ENCODE data around the gene TSHZ2. TPM values are rescaled to one million over a fixed set of nuclear protein-coding genes. Genes with fewer than 3 reads are reported as not detected.
"Not testable (repeated sequence)": the region's sequence is repeated elsewhere in the genome, so short reads cannot be mapped to it uniquely, and the experiment has no call there.

The TSHZ2 gene
- total RNA-seq, 1 donor from 2014 or later, result 10.3 TPM

DNA sequence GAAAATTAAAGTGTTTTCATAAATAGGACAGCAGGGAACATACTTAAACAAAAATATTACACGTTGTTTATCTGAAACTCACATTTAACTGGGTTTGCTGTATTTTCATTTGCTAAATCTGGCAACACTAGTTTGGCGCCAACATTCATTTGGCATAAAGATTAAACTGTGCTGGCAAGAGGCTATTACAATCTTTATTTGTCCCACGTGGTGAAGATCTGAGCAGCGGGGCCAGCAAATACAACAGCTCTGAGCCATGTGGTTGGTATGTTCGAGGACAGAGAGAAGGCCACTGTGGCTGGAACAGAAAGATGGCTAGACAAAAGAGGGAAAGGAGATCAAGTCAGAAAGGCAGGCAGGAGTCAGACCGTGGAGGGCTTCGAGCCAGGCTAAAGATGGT is 387.3 kb downstream of the TSHZ2 start:
- ATAC-seq, result no peak

DNA sequence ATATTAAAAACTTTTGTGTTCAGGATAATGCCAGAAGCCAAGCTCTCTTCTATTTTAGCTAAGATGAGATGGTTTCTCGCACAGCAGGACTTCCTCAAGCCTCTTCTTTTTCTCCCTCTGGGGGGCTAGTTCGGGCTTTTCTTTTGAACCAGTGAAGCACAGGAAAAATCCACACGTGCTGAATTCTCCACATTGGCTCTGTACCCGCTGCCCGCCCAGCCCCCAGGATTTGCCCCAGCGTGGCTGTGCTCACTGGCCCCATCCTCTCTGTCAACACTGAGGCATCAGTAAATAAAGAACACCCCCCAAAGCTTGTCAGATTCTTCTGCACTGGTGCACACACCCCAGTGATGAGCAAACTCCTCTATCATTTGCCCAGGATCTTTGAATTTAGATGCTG is 388.7 kb downstream of the TSHZ2 start:
- no peak for ATAC-seq

DNA sequence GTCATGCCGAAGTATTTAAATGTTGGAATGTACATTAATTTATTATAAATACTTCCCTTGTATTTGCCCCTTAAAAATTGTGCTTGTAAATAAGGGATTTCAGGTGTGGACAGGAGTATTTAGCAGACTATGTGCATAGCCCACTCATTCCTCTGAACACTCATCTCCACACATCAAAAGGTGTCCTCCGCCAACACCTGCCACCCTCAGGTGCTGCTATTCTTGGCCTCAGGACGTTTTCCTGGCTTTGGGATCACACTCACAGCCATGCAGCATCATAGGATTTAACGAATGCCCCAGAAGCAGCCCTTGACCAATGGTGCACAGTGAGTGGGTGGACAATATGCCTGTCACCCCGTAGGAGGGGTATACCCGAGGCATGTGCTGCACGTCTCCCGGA is 390.6 kb downstream of the TSHZ2 start:
- no peak for ATAC-seq

DNA sequence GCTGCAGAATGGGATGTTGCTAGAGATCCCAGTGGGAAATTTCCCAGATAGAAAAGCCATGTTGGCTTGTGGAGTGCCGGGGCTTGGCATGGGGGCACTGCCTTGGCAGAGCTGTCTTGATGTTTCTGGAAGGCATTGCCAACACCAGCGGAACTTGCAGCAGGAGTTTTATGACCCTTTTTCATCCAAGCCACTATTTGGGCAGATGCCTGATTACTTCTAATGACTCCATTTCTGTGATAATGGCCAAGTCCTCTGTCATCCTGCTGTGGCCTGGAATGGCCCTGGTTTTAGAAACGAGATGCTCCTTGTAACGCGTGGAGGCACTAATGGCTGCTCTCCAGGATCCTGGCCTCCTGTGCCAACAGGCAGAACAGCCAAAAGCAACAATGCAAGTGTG is 392.5 kb downstream of the TSHZ2 start:
- ATAC-seq, result no peak

DNA sequence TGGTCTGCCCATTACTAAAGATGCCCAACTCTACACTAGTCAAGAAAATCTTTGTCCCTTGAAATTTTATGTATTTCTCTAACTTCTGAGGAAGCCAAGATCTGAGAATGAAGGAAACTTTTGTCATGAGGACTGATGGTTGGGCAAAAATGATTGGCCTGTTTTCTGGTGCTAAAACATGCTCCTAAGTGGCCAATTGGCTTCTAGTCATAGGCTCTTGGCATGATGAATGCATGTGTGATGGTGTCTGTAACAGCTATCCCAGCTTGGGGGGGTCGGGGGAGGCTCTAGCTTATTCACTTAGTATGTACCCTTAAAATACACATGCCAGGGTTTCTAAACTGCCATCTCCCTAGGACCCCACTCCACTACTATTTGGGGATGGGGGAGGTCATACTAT is 392.9 kb downstream of the TSHZ2 start:
- no peak for ATAC-seq

DNA sequence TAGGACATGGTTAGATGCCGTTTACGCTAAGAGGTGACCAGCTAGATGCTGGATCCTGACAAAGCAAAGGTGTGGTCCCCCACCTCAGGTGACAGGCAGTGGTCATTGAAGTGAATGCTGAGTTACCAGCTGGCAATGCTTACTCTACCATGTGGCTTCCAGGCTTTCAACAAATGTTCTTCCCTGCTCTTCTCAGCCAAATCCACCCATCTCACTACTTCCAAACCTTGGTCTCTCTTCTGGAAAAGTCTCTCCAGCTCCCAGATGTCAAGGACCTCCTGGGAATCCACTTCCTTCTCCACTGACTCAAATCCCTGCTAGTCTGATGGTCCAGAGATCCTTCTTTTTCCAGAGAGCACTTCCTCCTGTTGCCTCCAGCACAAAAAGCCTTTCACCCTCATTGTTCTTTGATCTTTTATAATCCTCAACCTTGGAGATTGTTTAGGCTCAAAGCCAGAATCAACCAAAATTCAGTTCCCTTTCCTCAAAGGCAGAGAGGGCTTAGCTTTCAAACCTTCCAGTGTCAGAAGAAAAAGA is 393.4 kb downstream of the TSHZ2 start:
- no peak for ATAC-seq

DNA sequence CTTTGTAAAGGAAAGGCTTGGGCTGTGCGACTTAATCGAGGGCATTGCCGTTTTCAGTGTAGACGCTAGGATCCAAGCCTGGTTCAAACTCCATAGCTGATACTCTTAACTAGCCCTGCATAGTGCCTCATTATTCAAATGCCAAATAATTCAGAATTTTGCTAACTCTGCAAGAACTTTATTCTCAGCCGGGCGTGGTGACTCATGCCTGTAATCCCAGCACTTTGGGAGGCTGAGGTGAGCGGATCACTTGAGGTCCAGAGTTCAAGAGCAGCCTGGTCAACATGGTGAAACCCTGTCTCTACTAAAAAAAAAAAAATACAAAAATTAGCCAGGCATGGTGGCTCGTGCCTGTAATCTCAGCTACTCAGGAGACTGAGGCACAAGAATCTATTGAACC is 394.8 kb downstream of the TSHZ2 start:
- not testable (repeated sequence) for ATAC-seq

DNA sequence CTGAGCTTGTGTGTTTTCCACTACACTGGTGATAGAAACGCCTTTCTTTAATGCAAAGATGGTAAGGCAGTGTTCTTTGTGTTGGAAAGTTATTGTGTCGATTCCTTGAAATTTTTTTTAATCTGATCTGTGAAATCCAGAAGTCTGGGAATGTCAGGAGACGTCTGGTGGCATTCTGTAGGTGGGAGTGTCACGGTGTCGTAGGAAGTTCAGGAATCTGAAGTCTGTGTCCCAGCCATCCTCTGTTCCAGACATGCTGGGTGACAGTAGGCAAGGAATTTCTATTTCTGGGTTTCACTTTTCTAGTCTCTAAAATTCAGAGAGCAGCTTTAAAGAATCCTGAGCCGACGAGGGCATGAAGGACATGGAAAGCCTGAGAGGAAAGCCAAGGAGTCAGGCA is 397.7 kb downstream of the TSHZ2 start:
- ATAC-seq, result no peak

DNA sequence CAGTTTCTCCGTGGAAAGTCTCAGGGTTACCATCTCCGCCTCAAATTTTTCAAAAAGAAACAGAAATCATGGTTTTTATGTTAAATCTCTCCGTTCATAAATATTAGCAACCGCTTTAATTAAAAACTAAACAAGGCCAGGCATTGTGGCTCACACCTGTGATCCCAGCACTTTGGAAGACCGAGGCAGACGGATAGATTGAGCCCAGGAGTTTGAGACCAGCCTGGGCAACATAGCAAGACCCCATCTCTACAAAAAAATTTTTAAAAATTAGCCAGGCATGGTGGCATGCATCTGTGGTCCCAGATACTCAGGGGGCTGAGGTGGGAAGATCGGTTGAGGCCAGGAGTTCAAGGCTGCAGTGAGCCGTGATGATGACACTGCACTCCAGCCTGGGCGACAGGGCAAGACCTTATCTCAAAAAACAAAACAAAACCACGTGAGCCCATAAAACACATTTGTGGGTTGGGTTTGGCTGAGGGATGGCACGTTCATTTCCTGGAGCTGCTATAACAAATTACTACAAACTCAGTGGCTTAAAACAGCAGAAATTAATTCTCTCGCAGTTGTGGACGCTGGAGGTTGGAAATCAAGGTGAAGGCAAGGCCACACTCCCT is 398.3 kb downstream of the TSHZ2 start:
- no peak for ATAC-seq

DNA sequence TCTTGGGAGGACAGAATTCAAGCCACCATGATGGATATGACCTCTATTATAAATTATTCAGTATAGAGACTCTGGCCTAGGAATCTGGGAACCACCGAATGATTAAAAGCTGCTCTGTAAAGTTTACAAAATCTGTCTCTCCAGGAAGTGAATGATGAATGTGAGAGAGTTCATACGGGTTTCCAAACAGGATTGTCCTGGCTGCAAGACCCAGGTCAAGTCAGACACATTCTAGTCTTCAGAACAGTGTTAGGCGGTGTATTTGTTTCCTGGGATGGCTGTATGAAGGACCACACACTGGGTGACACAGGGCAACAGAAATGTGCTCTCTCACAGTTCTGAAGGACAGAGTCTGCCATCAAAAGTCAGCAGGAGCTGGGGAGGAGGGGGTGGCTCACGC is 399.1 kb downstream of the TSHZ2 start:
- ATAC-seq, result no peak

DNA sequence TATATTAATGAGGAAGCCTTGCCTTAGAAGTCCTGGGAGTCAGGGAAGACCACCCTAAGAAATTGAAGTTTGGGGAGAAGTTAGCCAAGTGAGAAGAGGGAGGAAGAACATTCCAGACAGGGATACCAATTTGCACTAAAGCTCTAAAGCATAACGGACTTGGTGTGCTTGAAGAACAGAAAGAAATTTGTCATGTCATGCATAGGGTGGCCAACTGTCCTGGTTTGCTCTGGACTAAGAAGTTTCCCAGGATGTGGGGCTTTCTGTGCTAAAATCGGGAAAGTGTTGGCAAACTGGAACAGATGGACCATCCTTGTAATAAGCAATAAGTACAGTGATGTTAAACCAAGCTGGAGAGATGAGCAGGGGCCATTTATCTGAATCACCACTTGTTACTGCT is 403.9 kb downstream of the TSHZ2 start:
- ATAC-seq, result no peak

DNA sequence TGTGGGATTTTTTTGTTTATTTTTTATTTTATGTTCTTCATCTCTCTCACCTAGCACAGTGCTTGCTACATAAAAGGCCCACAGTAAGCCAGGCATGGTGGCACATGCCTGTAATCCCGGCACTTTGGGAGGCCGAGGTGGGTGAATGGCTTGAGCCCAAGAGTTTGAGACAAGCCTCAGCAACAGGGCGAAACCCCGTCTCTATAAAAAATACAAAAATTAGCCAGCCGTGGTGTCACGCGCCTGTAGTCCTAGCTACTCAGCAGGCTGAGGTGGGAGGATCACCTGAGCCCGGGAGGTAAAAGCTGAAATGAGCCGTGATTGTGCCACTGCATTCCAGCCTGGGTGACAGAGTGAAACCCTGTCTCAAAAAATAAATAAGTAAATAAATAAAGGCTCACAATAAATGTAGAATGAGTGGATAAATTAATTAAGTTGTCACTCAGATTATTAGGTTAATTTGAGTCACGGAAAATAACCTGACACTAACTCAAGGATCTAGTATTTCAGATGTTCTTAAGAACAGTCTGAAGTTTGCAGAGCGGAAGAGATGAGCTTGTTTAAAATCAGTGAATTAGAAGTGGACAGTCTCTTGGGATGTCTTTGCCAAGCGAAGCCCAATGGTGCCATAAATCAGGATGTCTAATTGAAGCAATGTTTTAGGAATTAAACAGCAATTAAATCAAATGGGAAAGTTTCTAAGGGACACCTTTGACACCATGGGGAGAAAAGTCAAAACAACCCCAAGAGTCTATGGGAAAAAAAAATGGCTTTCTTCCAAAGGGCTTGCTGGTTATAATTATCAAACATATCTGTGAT is 407.1 kb downstream of the TSHZ2 start:
- ATAC-seq, result no peak

DNA sequence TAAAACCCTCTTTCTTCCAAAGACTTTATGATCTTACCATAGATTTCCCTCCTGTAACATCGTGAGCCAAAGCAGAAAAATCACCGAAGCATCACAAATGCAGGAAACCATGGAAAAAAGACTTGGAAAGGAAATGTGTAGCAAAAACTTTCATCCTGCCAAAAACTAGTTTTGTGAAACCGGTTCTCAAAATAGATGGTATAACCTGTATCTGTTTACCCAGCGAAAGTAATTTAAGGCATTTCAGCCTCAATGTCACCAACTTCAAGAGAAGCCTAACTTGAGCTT is 407.6 kb downstream of the TSHZ2 start:
- no peak for ATAC-seq

DNA sequence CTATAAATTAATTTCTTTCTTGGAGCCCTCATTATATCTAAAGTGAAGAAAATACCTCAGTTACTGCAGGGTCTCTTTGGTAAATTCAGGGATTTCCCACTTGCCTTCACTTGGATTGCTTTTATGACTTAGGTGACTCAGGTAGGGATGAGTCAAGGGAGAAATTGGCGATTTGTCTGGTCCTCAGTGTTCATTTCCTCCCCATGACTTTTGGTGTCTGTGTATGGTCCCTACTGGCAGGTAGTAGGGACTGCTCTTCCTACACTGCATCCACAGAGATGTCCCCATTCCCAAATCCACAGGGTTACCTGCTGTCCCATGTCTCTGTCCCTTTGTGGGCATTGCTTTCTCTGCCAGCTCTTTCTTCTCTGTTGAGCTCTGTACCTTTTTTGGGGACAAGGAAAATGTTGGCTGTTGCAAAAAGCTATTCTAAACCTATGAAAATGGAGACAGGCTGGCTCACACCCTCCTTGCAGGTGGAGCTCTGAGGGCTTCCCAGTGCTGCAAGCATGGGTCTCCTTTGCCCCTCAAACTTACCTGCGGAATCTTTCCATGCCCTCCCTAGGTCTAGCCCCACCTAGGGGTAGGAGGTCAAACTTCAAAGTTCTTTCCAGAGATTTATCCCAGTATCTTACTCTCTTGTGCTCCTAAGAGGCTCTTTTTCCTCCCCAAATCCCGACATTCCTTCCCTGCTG is 409.6 kb downstream of the TSHZ2 start:
- no peak for ATAC-seq

DNA sequence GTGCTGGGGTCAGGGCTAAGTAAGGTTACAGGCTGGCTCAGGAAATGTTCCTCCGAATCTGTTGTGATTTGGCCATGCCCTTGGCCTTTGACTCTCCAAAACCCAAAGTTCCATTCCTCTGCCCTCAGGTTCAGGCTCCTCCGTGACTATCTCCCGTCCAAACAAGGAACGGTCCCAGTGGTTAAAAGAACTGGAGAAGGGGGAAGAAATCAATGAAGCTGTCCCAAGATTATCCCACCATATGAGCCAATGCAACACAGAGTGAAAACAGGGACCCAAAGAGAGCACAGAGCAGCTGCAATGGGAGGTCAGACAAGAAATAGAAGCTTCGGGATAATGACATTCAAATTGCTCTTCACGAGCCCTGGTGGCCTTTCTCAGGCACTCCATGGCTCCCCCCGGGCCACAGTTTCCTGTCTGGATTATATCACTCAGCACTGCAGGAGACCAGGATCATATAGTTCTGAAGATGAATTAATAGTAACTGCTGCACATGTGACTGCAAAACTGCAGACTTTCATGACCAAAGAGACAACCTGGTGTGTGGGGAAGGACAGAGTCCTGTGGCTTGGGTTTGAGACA is 410.2 kb downstream of the TSHZ2 start:
- no peak for ATAC-seq

DNA sequence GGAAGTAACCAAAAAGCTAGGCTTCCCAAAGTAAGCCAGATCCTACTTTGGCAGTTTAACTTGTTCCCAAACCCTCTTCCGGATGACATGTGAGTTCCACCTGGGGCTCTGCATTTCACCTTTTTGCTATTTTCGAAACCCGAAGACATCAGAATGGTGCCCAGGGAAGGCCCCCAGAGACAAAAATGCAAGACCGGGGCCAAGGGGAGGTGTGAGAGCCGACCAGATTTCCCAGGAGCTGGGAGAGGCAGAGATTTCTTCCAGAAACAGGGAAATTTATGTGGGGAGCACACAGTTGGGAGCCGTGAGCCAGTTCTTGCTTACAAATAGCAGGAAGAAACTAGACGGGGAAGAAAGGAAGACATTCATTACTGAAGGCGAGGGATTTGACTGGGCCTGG is 411.8 kb downstream of the TSHZ2 start:
- ATAC-seq, result no peak

DNA sequence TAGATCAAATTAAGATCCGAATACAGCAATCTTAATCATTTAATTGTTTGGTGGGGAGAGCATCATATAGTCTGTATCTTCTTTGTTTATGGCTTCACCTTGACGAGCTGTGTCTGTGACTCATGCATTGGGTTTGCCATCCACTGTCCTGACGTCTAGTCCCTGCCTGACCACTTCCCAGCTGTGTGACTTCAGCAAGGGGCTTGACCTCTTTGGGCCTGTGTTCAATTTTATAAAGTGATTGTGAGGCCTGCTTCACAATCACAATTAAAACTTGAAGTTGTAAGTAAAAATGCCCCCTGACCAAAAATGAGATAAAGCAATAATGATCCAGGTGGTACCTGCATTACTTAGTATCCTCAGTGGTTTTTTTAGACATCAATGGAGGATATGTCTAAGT is 412.2 kb downstream of the TSHZ2 start:
- ATAC-seq, result no peak

DNA sequence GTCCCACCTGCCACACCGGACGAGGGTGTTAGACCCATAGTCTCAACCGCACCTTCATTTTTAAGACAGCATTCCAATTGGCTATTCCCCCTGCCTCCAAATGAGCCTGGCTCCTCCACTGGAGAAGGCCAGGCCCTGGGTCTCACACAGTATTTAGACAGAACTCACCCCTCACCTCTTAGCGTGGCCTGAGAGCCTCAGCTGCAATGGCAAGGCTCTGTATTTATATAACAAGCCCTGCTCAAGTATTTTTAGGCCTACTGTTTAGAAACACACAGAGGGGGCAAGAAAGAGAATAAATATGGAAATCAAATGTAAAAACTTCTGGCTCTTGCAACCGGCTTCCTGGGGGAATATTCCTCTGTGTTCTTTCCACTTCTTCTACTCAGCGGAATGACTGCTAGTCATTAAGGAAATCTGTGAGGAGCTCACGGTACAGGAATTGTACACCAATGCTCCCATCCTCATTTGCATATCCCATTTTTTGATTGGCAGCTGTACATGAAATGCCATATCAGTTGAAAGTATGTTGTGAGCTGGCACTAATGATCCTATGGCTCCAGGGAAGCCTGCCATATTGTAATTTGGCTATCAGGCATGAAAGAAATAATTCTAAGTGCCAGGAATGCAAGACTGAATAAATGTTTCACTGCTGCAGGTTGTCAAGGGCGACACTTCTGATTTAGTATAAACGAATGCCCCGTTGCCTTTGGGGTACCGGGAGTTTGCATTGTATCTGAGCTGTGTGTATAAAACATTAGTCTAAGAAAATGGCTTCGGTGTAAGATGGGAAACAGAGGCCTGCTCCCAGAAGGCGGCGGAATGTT is 414.0 kb downstream of the TSHZ2 start:
- no peak for ATAC-seq

DNA sequence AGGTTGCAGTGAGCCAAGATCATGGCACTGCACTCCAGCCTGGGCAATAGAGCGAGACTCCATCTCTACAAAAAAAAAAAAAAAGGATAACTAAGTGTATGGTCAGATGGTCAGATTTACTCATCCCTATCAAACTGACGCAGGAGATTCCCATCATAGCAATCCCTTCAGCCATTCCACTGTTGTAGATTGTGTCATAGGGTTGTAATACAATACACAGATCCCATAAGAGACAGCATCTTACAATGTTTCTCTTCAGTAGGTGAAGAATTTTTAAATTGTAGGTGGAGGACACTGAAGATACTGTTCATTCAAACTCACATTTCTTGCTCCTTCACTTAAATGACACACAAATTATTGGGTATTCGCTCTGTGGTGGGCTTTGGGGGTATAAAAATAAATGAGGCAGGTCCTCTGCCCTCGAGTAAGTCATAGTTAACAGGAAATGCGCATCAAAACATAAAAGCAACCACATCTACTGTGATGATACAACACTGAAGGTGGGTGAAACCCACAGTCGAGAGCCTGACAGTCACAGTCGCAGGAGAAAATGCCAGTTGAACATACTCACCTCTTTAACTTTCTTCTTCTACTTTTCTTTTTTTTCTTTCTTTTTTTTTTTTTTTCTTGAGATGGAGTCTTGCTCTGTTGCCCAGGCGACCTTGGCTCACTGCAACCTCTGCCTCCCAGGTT is 416.0 kb downstream of the TSHZ2 start:
- no peak for ATAC-seq

DNA sequence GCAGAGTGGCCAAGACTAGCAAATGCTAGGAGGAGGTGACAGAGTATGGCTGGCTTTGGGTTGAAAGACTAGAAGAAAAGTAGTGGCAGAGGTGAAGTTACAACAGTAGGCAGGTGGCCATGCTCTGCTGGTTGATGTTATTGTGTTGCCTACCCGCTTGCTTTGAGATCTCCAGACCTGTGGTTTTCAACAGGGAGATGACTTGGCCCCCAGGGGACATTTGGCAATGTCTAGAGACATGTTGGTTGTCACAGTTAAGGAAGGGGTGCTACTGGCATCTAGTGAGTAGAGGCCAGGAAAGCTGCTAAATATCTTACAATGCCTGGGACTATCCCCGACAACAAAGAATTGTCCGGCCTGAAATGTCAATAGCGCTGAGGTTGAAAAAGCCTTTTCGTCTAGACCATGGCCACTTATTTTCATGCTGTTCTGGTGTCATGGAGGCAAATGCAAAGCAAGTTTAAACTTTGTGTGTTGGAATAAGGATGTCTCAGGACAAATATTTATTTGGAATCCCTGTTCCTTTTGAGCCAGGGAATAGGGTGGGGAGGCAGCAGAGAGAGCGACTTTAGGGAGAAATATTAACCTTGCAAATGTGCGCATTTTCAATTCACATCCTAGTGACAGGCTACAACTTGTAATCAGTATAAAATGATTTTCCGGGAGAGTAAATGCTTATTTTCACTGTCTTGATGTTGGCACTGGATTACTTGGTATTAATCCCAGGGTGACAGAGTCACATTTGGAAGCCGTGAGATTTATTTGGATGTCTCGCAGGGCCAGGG is 417.6 kb downstream of the TSHZ2 start:
- no peak for ATAC-seq

DNA sequence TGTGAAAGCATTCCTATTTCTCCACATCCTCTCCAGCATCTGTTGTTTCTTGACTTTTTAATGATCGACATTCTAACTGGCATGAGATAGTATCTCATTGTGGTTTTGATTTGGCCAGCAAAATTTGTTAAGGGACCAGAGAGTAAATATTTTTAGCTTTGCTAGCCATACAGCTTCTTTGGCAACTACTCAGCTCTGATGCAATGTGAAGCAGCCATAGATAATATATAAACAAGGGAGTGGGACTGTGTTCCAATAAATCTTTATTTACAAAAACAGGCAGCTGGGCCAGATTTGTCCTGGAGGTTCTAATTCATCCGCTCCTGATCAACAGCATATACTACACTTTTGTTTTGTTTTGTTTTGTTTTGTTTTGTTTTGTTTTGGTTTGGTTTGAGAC is 418.6 kb downstream of the TSHZ2 start:
- no peak for ATAC-seq

Measured in esophagus mucosa (tissue), 1 donor.